Ishikawa (cell line): ENCODE measurements around the gene RSRP1.
"Not testable (repeated sequence)": the region's sequence is repeated elsewhere in the genome, so short reads cannot be mapped to it uniquely, and the experiment has no call there.

Source experiments
- CEBPB ChIP-seq: IDR thresholded peaks from 2 replicates; pipeline ENCODE4 v1.6.1; 2012
- EP300 ChIP-seq: IDR thresholded peaks from 2 replicates; pipeline ENCODE4 v1.6.1; 2012; ENCODE audit warnings: borderline replicate concordance
- FOXM1 ChIP-seq: IDR thresholded peaks from 2 replicates; pipeline ENCODE4 v1.6.1; 2012; ENCODE audit warnings: low read depth, borderline replicate concordance
- RAD21 ChIP-seq: IDR thresholded peaks from 2 replicates; pipeline ENCODE4 v1.6.1; 2012; ENCODE audit warnings: low read depth
- TAF1 ChIP-seq: IDR thresholded peaks from 2 replicates; pipeline ENCODE4 v1.6.1; 2012; ENCODE audit warnings: low read depth, mild to moderate bottlenecking
- TCF12 ChIP-seq: IDR thresholded peaks from 2 replicates; pipeline ENCODE4 v1.6.1; 2012; ENCODE audit warnings: low read depth
- USF1 ChIP-seq: IDR thresholded peaks from 2 replicates; pipeline ENCODE4 v1.6.1; 2012
- YY1 ChIP-seq: IDR thresholded peaks from 2 replicates; pipeline ENCODE4 v1.6.1; 2012; ENCODE audit warnings: low read depth
- ZBTB7A ChIP-seq: IDR thresholded peaks from 2 replicates; pipeline ENCODE4 v1.6.1; 2012; ENCODE audit warnings: low read depth
- TF ChIP-seq, protein P1 (sequence below): IDR thresholded peaks from 2 replicates; pipeline ENCODE4 v1.6.1; 2012

GRCh38 chr1:25267288-25268142, 20.3 kb upstream of the RSRP1 start:
- not testable (repeated sequence) for TF ChIP-seq TAF1, CEBPB, EP300, YY1, RAD21, FOXM1, ZBTB7A, TCF12, USF1
- TF ChIP-seq, protein P1, sequence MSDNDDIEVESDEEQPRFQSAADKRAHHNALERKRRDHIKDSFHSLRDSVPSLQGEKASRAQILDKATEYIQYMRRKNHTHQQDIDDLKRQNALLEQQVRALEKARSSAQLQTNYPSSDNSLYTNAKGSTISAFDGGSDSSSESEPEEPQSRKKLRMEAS = not testable (repeated sequence)
